GM19240 (cell line): Measurements from ENCODE around the gene KRT84.

ENCODE experiments used
- DNase-seq: peaks from one replicate; pipeline ENCODE4 v3.0.0; 2011; ENCODE audit warnings: low spot score; ENCODE audit not compliant: insufficient read length

KRT84 gene, protein sequence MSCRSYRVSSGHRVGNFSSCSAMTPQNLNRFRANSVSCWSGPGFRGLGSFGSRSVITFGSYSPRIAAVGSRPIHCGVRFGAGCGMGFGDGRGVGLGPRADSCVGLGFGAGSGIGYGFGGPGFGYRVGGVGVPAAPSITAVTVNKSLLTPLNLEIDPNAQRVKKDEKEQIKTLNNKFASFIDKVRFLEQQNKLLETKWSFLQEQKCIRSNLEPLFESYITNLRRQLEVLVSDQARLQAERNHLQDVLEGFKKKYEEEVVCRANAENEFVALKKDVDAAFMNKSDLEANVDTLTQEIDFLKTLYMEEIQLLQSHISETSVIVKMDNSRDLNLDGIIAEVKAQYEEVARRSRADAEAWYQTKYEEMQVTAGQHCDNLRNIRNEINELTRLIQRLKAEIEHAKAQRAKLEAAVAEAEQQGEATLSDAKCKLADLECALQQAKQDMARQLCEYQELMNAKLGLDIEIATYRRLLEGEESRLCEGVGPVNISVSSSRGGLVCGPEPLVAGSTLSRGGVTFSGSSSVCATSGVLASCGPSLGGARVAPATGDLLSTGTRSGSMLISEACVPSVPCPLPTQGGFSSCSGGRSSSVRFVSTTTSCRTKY

DNA sequence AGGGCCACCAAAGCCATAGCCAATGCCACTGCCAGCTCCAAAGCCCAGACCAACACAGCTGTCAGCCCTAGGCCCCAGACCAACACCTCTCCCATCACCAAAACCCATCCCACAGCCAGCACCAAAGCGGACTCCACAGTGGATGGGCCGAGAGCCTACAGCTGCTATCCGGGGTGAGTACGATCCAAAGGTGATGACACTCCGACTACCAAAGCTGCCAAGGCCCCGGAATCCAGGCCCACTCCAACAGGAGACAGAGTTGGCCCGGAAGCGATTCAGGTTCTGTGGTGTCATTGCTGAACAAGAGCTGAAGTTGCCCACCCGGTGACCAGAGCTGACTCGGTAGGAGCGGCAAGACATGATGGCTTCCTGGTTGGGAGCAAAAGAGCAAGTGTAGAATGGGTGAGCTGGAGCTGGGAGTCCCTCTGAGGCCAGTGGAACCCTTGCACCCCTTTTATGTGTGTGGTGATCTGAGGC is at the start of gene KRT84:
Gene KRT84 (minus strand): TSS at position 427 of the 477 bp plus-strand sequence. CDS start 67 bp downstream, at position 360.
- no peak for DNase-seq

DNA sequence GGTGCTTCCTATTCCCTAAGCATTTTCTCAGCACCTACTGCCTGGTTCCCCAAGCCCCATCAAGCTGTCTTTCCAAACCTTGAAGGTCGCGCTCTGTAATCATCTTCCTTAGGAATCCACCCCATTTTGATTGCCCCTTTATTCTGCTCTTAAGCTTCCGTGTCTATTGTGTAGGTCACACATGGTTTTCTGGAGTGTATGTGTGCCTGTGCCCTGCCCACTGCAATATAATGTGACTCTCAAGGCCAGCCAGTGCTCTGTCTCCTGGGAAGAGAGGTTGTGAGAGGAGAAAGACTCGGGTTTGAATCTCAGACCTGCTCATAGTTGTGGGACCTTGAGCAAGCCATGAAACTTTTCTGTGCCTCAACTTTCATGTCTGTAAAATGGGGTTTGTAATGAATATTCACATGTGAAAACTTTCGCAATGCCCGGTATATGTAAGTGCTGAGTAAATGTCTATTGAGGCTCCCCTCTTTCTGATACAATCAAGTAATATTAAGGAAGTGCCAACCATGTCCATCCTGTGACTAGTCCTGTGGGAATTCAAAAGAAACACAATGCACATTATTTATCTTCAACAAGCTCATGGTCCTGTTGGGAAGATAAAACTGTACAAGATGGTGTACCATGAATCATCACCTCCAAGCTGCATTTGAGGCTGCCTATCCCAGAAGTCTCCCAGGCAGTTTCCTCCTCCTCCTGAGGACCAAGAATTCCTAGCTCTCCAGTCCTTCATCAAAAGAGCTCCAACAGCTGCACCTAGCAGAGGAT is 49.5 kb upstream of the KRT84 start:
- DNase-seq = no peak

DNA sequence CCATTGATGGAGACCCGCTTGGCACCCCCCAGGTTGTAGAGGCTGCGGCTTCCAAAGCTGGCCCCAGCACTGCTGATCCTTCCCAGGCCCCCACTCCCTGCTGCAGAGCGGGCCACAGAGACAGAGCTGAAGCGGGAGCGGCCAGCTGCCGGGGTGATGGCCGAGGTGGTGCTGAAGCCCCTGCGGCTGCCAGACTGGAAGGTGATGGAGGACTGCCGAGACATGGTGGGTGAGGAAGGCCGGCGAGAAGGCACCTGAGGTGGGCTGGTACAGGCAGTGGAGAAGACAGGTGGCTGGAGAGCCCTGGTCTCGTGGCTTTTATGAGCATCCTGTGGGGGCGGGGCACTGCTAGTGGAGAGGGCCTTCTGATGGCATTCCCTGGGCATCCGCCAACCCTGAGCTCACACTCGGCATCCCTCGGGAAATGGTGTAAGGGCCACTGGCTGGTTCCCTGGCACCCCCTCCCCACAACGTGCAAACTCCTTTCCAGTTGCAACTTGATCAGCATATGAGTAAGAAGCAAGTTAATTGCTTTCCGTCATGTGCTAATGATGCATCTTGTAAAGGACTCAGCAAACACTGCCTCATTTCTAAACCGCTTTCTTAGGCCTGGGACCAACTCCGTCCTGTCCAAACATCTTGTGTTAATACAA is 48.8 kb upstream of the KRT84 start, which contains the start of gene KRT75:
Gene KRT75 (minus strand): TSS at position 291 of the 653 bp plus-strand sequence. CDS start 67 bp downstream, at position 224.
- no peak for DNase-seq

DNA sequence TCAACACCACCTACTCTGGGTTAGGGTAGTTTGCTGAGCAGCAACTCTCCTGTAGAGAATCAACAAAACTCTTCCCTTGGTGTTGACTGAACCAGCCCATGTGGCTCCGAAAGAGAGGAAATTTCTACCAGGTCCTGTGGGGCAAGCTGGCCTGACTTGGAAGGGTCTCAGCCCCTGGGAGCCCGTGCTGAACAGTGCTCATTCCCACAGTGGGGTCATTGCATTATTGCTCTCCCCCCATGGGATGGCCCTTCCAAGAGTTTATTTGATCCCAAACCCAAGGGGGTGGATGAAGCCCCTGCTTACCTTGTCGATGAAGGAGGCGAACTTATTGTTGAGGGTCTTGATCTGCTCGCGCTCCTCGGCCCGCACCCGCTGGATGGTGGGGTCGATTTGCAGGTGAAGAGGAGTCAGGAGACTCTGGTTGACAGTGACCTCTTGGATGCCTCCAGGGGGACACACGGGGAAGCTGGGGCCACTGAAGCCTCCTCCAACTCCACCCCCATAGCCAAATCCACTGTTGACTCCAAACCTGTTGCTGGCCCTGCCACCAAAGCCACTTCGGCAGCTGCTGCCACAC is 48.1 kb upstream of the KRT84 start:
- no peak for DNase-seq

DNA sequence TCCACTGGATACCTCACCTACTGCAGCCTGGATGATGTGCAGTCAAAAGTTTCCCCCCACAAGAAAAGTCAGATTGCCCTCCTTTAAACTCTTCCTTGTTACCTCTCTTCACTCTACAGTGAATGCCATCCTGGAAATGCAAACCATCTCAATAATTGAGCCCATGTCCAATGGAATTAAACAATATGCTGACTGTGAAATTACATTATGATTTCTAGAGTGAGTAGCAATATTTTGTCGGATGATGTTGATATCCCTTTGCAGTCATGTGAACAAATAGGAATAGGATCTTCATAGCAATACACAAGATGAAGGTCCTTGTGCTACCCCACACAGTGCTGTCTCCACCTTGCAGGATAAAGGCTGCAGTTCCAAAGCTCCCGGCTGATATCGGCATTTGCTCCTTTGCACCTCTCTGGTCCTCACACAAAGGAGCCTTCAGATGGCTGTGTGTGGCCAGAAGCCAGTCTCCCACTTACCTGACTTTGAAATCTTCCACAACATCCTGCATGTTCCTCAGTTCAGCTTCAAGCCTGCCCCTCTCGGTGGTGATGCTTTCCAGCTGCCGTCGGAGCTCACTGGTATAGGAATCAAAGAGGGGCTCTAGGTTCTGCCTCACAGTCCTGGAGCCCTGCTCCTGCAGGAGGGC is 47.2 kb upstream of the KRT84 start:
- DNase-seq = no peak

DNA sequence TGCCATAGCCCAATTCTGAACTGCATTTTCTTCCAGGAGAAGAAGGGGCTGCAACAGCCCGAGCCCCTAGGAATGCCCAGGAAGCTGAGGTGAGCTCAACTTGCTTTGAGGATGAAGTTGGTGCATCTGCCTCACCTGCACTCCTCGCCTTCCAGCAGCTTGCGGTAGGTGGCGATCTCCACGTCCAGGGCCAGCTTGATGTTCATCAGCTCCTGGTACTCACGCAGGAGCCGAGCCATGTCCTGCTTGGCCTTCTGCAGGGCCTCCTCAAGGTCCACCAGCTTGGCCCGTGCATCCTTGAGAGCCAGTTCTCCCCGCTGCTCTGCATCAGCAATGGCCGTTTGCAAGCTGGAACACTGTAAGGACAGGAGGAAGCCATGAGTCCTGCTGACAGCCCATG is 42.7 kb upstream of the KRT84 start:
- DNase-seq = no peak

DNA sequence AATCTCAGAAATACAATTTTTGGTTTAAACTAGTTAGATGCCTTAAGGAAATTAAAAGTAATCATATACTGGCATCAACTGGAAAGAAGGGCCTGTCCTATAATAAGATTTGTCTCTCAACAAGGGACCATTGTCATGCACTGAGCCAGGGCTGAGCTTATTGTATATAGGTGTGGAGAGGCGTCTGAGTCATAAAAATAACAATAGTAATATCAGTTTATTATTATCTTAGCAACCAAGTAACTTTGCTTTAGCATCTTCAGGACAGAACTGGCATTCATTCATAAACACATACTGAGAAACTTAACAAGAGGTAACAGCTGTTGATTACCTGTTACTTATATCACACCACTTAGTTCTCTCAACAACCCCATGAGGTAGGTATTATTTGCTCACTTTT is 41.6 kb upstream of the KRT84 start:
- no peak for DNase-seq

DNA sequence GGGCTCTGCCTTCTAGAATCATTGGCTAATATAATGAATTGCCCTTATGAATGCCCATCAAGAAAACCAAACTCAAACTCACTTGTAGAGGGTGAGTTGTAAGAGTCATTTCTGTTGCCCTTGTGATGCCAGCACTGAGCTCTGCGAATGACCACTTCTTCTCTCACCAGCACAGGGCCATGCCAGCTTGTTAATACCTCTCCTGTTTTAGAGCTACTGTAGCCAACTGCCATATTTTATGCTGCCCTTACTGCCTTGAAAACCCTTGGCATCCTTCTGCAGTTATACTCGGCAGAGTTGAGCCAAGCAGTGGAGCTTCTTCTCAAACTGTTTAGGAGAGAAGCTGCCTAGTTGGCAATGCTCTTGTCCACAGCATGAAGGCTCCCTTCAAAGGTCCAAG is 40.6 kb upstream of the KRT84 start:
- no peak for DNase-seq

DNA sequence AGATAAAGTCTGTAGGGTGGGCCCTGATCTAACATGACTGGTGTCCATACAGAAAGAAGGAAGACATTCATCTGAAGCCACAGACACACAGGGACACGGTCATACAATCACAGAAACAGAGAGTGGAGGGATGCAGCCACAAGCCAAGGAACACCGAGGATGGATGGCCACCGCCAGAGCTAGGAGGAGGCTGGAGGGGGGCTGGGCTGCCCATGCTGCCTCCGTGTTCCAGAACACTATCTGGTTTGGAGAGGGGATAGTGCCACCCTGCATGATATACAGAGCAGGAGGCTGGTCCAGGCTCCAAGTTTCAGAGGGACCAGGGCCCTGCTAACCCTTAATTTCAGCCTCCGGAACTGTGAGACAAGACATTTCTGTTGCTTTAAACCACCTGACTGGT is 40.0 kb upstream of the KRT84 start:
- DNase-seq = no peak

DNA sequence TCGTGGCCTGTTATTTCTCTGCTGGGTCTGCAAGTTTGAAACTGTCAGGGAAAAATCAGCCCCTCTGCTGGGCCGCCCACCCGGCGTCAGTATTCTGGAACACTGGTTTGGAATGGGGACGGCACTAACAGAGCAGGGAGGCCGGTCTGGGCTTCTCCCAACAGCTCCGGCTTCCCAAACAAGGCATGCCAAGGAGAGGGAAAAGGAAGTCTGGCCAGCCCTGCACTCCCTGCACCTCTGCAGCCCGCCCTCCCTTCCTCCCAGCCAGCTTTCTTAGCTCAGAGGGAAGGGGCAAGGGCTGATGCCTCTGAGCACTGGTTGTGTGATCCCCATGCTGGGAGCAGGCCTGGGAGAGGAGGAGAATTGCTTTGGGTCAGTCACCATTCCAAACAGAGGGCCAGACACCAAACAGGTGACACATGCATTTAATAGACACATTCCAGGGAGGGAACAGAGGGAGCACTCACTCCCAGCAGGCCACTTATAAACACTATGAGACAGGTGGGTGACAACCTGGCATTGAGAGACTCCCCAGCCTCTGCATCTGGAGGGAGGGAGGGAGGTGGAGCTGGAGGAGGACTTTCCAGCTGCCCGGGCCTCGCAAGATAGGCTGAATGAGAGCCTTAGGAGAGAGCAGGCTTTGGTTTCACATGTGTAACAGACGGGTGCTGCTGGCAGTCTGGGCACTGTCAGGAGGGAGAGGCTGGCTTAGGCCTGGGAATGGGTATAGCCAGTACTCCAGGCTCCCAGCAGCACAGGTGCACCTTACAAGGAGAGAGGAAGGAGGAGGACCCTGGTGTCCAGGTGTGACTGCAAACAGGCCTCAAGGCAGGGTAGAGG is 38.4 kb upstream of the KRT84 start:
- DNase-seq = no peak

DNA sequence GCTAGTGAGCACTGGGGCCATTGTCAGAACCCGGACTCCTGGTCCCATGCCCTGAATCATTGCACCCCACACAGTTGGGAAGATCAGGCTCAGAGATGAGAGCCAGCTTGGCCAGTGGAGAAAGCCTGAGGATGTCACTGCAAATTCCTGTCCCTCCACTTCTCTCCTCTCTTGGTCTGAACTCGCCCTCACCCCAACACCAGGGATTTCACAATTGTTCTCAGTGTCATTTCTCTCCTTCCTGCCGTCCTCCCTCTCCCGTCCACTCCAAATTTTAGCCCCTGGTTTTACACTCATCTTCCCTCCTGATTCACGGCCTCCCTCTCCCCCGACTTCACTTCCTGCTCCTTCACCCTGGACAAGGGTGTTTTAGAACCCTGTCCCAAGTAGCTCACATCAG is 37.6 kb upstream of the KRT84 start:
- no peak for DNase-seq

DNA sequence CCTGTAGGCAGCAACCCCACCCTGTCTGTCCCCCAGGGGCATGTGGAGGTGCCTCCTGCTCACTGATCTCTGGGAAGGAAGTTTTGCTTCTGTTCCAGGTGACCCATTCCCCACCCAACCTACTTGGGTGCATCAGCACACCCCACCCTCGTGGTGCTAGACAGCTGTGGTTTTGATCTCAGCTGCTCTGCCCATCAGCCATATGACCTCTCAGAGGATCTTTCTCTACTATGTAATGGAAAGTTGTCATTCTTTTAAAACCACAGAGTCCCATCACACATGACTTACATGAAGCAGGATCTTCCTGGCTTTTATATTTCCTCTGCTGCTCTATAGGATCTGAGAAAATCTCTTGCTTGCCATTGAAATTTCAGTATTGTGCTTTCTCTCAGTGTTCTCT is 34.2 kb upstream of the KRT84 start:
- no peak for DNase-seq

DNA sequence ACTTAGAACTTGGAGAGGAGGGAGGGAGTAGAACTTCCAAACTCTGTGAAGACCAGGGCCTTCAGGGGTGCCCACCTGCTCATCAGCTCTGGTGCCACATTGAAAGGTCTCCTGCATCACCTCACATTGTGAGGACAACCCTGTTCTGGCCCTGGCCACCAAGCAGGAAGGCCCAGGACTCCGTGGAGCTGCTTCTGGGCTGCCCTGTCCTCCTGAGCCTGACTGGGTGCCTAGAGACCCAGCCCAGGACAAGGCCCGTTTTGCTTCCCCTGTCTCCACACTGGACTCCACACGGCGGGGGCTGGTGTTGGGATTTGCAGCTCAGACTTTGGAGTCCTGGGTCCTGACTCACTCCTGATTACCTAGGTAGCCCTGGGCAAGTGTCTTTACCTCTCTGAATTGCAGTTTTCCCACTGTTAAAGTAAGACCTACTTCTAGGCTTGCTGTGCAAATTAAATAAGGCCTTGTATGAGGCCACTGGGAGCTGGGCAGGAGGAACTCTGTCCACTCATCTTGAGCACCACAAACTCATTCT is 33.2 kb upstream of the KRT84 start:
- no peak for DNase-seq

DNA sequence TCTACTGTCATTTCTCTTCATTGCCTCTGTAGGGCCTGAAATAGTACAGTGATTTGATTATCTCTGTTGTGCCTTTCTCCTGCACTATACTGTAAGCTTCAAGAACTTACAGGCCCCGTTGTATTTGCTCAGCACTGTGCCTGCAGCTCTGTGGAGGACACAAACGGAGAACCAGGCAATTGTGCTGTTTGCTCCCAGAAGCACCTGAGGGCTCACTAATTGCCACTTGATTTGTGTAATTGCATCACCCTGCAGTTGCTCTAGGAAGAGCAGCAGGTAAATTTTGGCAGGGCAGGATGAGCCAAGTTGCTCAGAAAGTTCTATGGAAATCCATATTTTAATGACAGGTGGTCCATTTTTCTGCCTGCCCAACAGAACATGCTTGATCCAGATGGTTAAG is 32.3 kb upstream of the KRT84 start:
- DNase-seq = no peak

DNA sequence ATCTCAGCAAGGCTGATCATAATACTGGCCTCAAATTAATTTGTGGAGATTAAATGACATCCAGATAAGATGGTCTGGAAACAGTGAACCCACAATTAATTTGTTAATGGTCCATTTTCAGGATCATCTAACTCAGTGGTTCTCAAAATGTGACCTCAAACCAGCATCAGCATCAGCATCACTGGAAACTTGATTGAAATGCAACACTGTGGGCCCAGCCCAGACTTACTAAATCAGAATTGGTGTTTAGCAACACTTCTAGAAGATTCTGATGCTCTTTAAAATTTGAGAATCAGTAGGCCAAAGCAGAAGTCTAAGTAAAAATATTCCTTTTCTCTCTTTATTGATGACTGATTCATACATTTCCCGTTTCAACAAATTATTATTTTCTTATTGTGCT is 31.3 kb upstream of the KRT84 start:
- no peak for DNase-seq

DNA sequence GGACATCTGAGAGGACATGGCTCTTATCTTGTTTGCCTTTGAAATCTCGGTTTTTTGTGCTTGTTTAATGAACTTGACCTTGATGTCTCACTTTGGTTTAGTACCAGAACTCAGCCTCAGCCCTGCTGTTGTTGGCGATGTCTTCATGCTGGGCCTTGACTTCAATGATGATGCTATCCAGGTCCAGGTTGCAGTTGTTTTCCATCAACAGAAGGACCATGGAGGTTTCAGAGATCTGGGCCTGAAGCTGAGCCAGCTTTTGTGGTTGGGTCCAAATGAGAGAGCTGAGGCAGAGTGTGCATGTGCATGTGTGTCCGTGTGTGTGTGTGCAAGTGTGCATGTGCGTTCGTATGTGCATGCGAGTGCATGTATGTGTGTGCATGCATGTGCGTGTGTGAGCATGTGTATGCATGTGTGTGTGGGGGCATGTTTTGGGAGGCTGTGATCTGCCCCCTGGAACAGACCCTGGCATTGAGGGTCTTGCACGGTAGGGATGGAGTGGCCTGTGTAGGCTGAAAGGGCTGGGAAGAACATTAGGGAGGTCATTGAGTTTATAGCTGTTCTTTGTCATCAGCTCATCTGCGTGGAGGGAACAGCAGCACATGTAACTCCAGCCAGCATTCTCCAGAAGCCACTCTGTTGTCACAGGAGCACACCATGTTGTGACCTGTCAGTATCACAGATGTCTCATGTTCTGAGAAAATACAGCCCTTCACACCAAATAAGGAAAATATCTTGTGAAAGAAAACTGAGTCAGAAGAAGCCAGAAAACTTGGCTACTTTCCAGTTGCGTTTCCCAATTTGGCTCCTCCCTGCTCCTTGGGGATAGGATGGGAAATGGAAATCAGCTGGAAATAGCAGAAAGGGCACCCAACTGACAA is 30.7 kb upstream of the KRT84 start:
- DNase-seq = no peak

DNA sequence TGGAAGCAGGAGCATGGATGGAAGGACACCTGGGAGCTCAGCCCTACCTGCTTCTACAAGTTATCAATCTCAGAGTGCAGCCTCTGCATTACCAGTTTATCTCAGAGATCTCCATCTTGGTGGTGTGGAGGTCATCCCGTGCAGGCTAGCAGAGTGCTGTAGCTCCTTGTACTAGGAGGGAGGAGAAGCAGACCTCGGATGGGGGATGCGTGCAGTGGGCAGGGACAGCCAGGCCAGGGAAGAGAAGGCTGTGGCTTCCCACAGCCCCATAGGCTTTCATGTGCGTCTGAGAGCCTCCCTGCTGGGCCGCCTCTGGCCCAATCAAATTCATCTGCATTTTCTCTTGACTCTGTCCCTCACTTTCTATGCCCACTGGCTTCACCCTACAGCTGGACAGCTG is 29.5 kb upstream of the KRT84 start:
- no peak for DNase-seq

DNA sequence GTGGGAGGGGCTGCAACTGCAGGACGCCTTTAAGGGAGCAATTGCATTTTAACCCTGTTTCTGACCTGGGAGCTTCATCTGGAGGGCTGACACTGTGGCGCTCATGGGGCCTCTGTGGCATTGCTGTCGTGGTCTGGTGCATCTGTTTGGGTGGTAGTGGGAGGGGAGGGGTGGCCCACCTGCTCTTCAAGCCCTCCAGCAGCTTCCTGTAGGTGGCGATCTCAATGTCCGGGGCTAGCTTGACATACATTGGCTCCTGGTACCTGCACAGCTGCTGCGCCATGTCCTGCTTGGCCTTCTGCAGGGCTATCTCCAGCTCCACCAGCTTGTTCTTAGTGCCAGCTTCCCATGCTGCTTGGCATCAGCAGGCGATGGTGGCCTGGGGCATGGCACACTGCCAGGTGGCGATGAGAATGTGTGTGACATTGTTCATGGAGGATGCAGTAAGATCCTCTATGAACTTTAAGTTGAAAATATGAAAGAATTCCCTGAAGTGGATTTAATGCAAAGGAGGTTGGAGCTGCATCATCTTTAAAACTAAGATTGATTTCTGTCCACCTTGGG is 28.4 kb upstream of the KRT84 start:
- DNase-seq = no peak
